ENCODE measurements around the gene EVC.

The EVC gene

DNA sequence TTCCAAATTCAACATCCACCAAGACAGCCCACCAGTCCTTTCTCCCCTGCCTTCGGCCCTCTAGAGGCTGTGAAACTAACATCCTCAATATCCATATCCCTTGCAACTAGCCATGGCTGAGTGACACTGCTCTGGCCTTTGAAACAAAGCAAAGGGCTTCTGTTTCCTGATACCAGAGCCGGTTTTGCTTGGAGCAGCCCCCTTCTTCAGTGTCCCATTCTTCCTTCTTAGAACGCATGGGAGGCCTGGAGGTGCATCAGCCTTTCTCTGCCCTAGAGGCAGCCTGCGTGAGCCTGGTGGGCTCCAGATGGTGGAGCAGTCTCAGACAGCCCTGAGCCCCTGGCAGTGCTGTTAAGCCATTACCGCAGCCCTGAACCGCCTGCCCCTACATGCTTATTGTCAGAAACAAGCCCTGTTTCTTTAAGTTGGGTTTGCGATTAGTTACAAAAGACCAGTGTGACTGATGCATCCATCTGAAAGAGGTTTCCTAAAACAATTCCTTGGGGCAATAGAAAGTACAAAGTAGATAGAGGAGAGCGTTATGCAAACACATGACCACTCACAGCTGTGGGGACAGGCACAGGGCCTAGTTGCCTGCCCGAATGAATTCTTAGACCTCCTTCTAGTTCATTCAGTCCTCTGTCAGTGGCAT, 74.1 kb downstream of the EVC start:
- Histone ChIP-seq H3K36me3 (ENCODE audit: insufficient read depth, low read length) (peaks cover 9% of the 10 kb centered on the region; the same call in 1 of the 2 replicates), H3K4me3 (no peak overlapping the region), H3K9ac (ENCODE audit: insufficient read length) (no peak overlapping the region), H3K9me3 (ENCODE audit: low read depth, low read length) (no peaks in the 10 kb centered on the region), H3K27ac (no peak overlapping the region)
- TF ChIP-seq FOXP2 (optimal IDR thresholded peaks at IDR 0.05; ENCODE audit: control extremely low read depth, extremely low read length, insufficient read depth), result no peak
- no peak for TF ChIP-seq POLR2AphosphoS5 (IDR thresholded peaks at IDR 0.05; ENCODE audit: borderline replicate concordance, low read depth, low read length)
- no peak for TF ChIP-seq EZH2 (IDR thresholded peaks at IDR 0.05)
- no peak for DNase-seq (ENCODE audit: low read depth, low spot score)

DNA sequence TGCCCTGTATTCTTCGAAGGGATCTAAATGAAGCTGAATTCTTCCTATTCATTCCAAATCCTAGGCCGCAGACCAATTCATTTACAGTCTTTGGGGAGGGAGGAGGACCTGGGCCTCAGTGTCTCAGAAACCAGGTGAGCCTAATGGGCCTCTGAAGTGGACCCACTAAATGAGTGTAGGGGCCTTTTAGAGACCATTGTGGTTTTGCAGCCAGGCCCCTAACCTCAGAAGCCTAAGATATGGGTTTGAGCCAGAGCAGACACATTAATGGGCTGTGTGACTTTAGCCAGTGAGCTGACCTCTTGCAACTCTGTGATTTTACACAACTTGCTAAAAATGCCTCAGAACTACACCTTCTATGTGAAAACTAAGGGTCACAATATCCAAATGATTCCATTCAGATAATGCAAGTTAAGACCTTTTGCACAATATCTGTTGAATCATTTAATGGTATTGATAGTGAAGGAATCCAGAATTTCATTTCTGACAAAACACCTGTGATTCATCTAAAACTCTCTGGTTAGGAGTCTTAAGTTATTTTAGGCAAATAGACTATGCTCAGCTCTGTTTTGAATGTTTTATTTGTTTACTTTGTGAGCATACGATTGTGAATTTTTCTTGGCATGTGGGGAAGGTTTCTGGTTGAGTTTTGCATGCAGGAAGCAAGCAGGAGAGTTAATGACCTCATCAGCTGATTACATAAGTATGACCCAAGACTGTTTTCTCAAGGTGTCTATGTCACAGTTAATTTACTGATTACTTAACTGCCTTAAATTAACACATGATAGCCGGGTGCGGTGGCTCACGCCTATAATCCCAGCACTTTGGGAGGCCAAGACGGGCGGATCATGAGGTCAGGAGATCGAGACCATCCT, 75.0 kb downstream of the EVC start:
- no peak for TF ChIP-seq POLR2AphosphoS5 (IDR thresholded peaks at IDR 0.05; ENCODE audit: borderline replicate concordance, low read depth, low read length)
- no peak for TF ChIP-seq FOXP2 (optimal IDR thresholded peaks at IDR 0.05; ENCODE audit: control extremely low read depth, extremely low read length, insufficient read depth)
- no peak for TF ChIP-seq EZH2 (IDR thresholded peaks at IDR 0.05)
- no peak for DNase-seq (ENCODE audit: low read depth, low spot score)
- Histone ChIP-seq H3K36me3 (ENCODE audit: insufficient read depth, low read length) (peaks cover 9% of the 10 kb centered on the region; the same call in 1 of the 2 replicates), H3K4me3 (no peak overlapping the region), H3K9me3 (ENCODE audit: low read depth, low read length) (no peaks in the 10 kb centered on the region), H3K9ac (ENCODE audit: insufficient read length) (no peak overlapping the region), H3K27ac (no peak overlapping the region)

DNA sequence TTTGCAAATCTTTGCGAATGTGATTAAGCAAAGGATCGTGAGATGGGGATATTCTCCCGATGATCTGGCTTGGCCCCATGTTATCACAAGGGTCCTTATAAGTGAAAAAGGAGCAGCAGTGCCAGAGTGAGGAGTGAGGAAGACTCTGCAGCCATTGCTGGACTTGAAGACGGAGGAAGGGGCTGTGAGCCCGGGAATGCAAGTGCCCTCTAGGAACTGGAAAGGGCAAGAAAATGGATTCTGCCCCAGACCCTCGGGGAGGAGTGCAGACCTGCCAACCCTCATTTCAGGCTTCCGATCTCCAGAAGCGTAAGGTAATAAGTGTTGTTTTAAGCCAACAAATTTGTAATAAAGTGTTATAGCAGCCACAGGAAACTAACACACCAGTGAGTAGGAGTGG, 76.3 kb downstream of the EVC start:
- no peak overlapping the region for H3K4me3 ChIP-seq
- no peak for DNase-seq (ENCODE audit: low read depth, low spot score)
- H3K27ac ChIP-seq, result no peak overlapping the region
- peaks cover 9% of the 10 kb centered on the region; the same call in 1 of the 2 replicates for H3K36me3 ChIP-seq (ENCODE audit: insufficient read depth, low read length)
- H3K9me3 ChIP-seq (ENCODE audit: low read depth, low read length), result no peaks in the 10 kb centered on the region
- TF ChIP-seq POLR2AphosphoS5 (IDR thresholded peaks at IDR 0.05; ENCODE audit: borderline replicate concordance, low read depth, low read length) (no peak), FOXP2 (optimal IDR thresholded peaks at IDR 0.05; ENCODE audit: control extremely low read depth, extremely low read length, insufficient read depth) (no peak), EZH2 (IDR thresholded peaks at IDR 0.05) (no peak)
- no peak overlapping the region for H3K9ac ChIP-seq (ENCODE audit: insufficient read length)

DNA sequence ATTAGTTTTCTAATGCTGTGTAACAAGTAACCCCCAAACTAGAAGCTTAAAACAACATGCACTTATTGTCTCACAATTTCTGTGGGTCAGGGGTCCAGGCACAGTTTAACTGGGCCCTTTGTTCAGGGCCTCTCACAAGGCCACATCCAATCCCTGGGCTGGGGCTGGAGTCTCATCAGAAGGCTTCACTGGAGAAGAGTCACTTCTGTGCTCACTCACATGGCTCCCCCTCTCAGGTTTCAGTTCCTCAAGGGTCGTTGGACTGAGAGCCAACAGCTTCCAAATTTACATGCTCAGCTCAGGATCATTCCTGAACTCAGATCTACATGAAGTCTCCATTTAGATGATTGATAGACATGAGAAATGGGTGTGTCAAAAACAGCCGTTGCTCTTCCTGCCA, 77.1 kb downstream of the EVC start:
- no peak overlapping the region for H3K9ac ChIP-seq (ENCODE audit: insufficient read length)
- TF ChIP-seq EZH2 (IDR thresholded peaks at IDR 0.05), result no peak
- no peak for TF ChIP-seq FOXP2 (optimal IDR thresholded peaks at IDR 0.05; ENCODE audit: control extremely low read depth, extremely low read length, insufficient read depth)
- no peak for TF ChIP-seq POLR2AphosphoS5 (IDR thresholded peaks at IDR 0.05; ENCODE audit: borderline replicate concordance, low read depth, low read length)
- no peak overlapping the region for H3K4me3 ChIP-seq
- H3K27ac ChIP-seq, result no peak overlapping the region
- no peaks in the 10 kb centered on the region for H3K9me3 ChIP-seq (ENCODE audit: low read depth, low read length)
- DNase-seq (ENCODE audit: low read depth, low spot score), result no peak
- H3K36me3 ChIP-seq (ENCODE audit: insufficient read depth, low read length), result peaks cover 9% of the 10 kb centered on the region; the same call in 1 of the 2 replicates

DNA sequence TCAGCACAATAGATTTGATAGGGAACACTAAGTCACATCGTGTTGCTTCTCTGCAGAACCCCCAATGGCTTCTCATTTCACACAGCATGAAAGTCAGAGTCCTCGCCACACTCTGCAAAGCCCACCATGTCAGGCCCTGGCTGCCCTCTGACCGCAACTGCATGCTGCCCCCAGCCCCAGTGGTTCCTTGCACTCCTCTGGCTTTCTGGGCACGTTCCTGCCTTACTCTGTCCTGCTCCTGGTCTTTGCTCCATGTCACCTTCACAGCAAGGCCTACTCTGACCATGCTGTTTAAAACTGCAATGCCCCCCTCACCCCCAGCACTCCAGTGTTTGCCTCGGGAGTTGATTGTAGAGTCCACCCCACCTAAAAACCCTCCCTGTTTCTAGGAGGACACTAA, 78.1 kb downstream of the EVC start:
- no peak overlapping the region for H3K4me3 ChIP-seq
- no peak for DNase-seq (ENCODE audit: low read depth, low spot score)
- H3K9ac ChIP-seq (ENCODE audit: insufficient read length), result no peak overlapping the region
- H3K9me3 ChIP-seq (ENCODE audit: low read depth, low read length), result no peaks in the 10 kb centered on the region
- H3K27ac ChIP-seq, result no peak overlapping the region
- TF ChIP-seq POLR2AphosphoS5 (IDR thresholded peaks at IDR 0.05; ENCODE audit: borderline replicate concordance, low read depth, low read length), result no peak
- no peak for TF ChIP-seq EZH2 (IDR thresholded peaks at IDR 0.05)
- TF ChIP-seq FOXP2 (optimal IDR thresholded peaks at IDR 0.05; ENCODE audit: control extremely low read depth, extremely low read length, insufficient read depth), result no peak
- peaks cover 9% of the 10 kb centered on the region; the same call in 1 of the 2 replicates for H3K36me3 ChIP-seq (ENCODE audit: insufficient read depth, low read length)

DNA sequence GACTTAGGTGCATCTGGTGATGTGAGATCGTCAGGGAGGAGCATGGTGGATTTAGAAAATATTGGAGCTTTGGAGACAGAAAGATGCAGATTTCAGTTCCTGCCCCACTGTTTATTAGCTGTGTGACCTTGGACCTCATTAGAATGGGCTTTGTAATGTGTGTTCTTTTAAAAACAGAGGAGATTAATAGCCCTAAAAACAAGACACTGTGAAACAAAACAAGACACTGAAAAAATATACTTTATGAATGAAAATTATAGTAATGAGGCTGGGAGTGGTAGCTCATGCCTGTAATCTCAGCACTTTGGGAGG, 79.5 kb downstream of the EVC start:
- peaks cover 14% of the 10 kb centered on the region; the same call in 1 of the 2 replicates for H3K36me3 ChIP-seq (ENCODE audit: insufficient read depth, low read length)

DNA sequence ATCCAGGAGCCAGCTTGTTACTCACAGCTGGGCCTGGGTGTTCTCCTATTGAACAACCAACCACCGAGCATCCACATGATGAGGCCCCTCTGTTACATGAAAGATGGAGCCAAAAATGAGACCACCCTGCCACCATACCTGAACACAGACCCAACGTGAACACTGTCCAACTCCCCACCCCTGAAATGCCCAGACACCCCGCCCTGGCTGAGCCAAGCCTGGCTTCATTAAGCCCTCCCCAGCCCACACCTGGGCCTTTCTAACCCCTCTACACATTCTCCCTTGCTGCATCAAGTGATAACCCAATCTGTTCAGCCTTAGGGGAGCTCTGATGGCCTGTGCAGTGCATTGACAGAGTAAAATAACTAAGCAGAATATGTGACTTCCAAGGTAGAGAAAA, 80.7 kb downstream of the EVC start:
- no peak for DNase-seq (ENCODE audit: low read depth, low spot score)
- TF ChIP-seq EZH2 (IDR thresholded peaks at IDR 0.05), result no peak
- TF ChIP-seq POLR2AphosphoS5 (IDR thresholded peaks at IDR 0.05; ENCODE audit: borderline replicate concordance, low read depth, low read length), result no peak
- TF ChIP-seq FOXP2 (optimal IDR thresholded peaks at IDR 0.05; ENCODE audit: control extremely low read depth, extremely low read length, insufficient read depth), result no peak

More for the DNA sequence above, 79.5 kb downstream of the EVC start:
- no peak overlapping the region for H3K4me3 ChIP-seq
- no peak for DNase-seq (ENCODE audit: low read depth, low spot score)
- no peak overlapping the region for H3K27ac ChIP-seq
- no peaks in the 10 kb centered on the region for H3K9me3 ChIP-seq (ENCODE audit: low read depth, low read length)
- TF ChIP-seq EZH2 (IDR thresholded peaks at IDR 0.05), result no peak
- TF ChIP-seq POLR2AphosphoS5 (IDR thresholded peaks at IDR 0.05; ENCODE audit: borderline replicate concordance, low read depth, low read length), result no peak
- TF ChIP-seq FOXP2 (optimal IDR thresholded peaks at IDR 0.05; ENCODE audit: control extremely low read depth, extremely low read length, insufficient read depth), result no peak
- no peak overlapping the region for H3K9ac ChIP-seq (ENCODE audit: insufficient read length)

DNA sequence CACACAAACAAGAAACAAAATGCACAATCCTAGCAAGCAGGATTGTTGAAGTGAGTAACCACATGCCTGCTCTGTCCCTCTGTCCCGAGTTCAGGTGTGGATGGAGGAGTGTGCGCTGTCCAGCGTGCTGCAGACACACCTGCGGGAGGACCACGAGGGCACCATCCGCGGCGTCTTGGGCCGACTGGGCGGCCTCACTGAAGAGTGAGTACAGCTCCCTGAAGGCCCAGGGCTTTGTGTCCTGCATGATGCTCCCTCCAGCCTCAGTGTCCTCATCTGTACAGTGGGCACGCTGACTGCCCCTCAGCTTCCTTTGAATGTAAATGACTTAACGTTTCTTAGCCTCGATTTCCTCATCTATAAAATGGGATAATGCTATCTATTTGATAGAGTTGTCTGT, 82.5 kb downstream of the EVC start:
- Histone ChIP-seq H3K27ac (no peak overlapping the region), H3K4me3 (no peak overlapping the region), H3K9ac (ENCODE audit: insufficient read length) (no peak overlapping the region), H3K9me3 (ENCODE audit: low read depth, low read length) (no peaks in the 10 kb centered on the region), H3K36me3 (ENCODE audit: insufficient read depth, low read length) (peaks cover 4% of the 10 kb centered on the region; the same call in 1 of the 2 replicates)
- TF ChIP-seq EZH2 (IDR thresholded peaks at IDR 0.05) (no peak), POLR2AphosphoS5 (IDR thresholded peaks at IDR 0.05; ENCODE audit: borderline replicate concordance, low read depth, low read length) (no peak), FOXP2 (optimal IDR thresholded peaks at IDR 0.05; ENCODE audit: control extremely low read depth, extremely low read length, insufficient read depth) (no peak)
- no peak for DNase-seq (ENCODE audit: low read depth, low spot score)

More for the DNA sequence above, 80.7 kb downstream of the EVC start:
- Histone ChIP-seq H3K9me3 (ENCODE audit: low read depth, low read length) (no peaks in the 10 kb centered on the region), H3K4me3 (no peak overlapping the region), H3K36me3 (ENCODE audit: insufficient read depth, low read length) (peaks cover 10% of the 10 kb centered on the region; the same call in 1 of the 2 replicates), H3K27ac (no peak overlapping the region), H3K9ac (ENCODE audit: insufficient read length) (no peak overlapping the region)
